HL-60 (cell line): Measurements from ENCODE around the gene GHRH.

Source experiments
- CTCF ChIP-seq: IDR thresholded peaks from one replicate; pipeline ENCODE4 v1.5.1; 2011; ENCODE audit warnings: low read length, control low read depth, inconsistent platforms; ENCODE audit not compliant: insufficient read depth
- GABPA ChIP-seq: IDR thresholded peaks from 2 replicates; pipeline ENCODE4 v1.6.1; 2012; ENCODE audit warnings: low read depth
- POLR2AphosphoS5 ChIP-seq: IDR thresholded peaks from 2 replicates; pipeline ENCODE4 v1.6.1; 2012; ENCODE audit warnings: low read depth
- REST ChIP-seq: IDR thresholded peaks from 2 replicates; pipeline ENCODE4 v1.6.1; 2012; ENCODE audit warnings: low read depth; ENCODE audit not compliant: insufficient replicate concordance
- SPI1 ChIP-seq: IDR thresholded peaks from 2 replicates; pipeline ENCODE4 v1.6.1; 2012; ENCODE audit warnings: low read depth, mild to moderate bottlenecking, borderline replicate concordance

- TF ChIP-seq CTCF (no peak), SPI1 (no peak), REST (no peak), POLR2AphosphoS5 (no peak), GABPA (no peak)
Measured at GRCh38 chr20:37240337-37241067, 21.1 kb downstream of the GHRH start.
